DMS 273 (cell line): ENCODE measurements around the gene MCF2L2.
"Not testable (repeated sequence)": the region's sequence is repeated elsewhere in the genome, so short reads cannot be mapped to it uniquely, and the experiment has no call there.

ENCODE experiments used
- DNase-seq: peaks from one replicate; lab custom pipeline; 2025; ENCODE audit not compliant: unreplicated experiment; lab: John Stamatoyannopoulos, UW

The MCF2L2 gene

DNA sequence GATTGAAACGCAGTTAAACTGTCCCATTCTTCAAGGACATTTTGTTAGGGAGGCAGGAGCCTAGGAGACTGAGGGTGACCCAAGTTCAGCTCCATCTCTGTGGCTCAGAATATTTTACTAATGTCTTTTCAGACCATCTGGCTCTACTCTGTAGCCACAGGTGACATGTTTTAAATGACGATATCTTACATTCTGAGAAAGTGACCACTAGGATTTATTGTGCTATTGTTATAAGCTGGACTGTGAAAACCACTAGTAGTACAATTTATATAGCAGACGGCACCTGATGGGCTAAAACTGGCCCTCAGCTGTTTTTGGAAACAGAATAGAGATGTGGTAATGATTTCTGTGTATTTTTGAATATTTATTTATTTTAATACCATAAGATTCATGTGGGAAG is 55.5 kb downstream of the MCF2L2 start:
- DNase-seq: no peak

DNA sequence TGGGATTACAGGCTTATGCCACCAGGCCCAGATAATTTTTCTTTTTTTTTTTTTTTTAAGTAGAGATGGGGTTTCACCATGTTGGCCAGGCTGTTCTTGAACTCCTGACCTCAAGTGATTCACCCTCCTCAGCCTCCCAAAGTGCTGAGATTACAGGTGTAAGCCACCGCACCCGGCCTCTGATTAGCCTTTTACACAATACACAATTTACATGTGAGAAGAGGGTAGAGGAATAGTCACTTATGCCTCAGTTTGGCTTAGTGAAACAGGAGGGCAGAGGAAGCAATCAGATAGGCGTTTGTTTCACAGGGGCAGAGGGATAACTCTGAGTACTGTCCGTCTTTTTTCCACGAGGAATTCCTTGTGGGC is 56.8 kb downstream of the MCF2L2 start:
- DNase-seq: not testable (repeated sequence)

DNA sequence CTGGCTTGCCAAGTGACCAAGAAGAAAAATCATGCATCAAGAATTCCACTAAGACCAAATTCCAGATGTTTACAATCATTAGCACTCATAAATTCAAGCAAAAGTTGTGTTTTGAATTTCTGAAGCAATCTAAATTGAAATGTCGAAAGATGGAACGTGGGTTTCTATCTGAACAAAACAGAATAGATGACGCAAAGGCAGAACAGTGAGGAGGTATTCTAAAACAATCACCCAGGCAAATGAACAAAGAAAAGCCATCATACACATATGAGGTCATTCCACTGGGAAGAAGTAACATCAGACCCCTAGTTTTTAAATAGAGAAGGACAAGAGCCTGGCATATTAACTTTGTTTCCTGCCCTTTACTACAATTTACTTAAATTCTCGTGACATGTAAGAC is 58.0 kb downstream of the MCF2L2 start:
- no peak for DNase-seq

DNA sequence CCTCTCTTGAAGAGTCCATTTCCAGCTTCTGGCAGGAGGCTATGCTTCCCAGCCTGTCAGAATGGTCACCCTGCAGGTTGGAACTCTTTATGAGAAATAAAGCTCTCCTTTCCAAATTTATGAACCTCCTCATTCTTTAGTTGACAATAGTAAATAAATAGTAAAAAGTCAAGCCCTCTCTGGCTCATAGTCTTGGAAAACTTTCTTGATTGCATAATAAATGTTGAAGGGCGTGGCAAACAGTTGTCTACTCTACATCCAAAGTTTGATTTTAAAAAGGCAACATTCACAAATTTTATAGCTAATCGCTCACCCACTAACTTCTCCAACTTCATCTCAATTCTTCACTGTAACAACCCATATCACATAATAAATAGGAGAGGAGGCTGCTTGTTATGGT is 58.8 kb downstream of the MCF2L2 start:
- DNase-seq: no peak

DNA sequence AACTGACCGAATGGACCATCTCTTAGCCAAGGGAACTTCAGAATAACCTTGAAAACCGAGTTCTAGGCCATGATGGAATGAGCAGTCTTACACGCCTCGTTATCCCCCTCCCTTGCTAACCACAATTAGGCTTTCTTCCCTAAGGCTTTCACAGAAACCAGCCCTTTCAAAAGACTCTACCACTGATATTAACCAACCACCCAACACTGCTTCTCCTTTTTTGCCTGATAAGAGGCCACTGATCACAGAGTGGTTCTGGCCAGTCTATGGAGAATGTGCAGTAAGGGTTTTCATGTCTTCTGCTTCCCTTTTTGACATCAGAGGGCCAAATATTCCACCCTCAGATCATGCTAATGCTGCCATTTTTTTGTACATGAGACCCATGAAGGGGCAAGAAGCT is 59.3 kb downstream of the MCF2L2 start:
- no peak for DNase-seq

DNA sequence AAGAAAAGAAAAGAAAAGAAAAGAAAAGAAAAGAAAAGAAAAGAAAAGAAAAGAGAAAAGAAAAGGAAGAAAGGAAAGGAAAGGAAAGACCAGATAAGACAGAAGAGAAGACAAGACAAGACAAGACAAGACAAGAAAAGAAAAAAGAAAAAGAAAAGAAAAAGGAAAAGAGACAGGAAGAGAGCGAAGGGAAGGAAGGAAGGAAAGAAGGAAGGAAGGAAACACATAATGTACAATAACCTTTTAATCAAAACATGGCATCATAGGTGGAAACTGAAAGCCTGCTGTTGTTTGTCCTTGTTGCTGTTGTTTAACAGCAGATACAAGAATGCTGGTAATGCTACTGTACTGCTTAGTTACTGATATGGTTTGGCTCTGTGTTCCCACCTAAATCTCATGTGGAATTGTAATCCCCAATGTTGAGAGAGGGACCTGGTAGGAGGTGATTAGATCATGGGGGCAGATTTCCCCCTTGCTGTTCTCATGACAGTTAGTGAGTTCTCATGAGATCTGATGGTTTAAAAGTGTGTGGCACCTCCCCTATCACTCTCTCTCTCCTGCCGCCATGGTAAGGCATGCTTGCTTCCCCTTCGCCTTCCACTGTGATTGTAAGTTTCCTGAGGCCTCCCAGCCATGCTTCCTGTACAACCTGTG is 67.3 kb downstream of the MCF2L2 start:
- DNase-seq: no peak

DNA sequence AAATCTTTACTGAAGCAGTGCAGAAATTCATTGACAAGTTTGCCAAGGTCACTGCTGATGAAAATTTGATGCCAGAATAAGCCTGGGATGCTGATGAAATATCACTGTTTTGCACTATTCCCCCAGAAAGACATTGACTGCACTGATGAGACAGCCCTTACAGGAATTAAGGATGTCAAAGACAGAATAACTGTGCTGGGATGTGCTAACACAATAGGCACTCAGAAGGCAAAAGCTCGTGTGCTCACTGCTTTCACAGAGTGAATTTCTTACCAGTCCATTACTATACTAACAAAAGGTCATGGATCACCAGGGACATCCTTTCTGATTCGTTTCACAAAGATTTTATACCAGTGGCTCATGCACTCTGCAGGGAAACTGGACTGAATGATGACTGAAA is 69.4 kb downstream of the MCF2L2 start:
- DNase-seq: no peak

DNA sequence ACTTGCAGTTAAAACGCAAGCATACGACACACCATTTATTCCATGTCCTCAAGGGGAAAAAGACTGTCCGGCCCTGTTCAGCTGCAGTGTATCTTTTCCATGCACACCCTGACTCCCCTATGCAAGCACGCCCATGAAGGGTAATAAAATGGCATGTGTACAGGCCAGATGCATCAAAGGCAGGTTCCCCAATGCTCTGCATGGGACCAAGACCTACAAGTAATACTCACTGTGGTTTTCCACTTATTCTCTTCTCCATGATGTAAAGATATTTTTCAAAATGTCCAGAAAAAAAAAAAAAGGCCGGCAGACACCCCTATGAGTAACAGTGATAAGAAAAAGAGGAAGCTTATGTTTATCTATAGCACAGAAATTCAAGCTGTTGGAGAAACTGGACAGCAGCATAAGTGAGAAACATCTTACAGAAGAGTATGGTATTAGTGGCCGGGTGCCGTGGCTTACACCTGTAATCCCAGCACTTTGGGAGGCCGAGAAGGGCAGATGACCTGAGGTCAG is 70.8 kb downstream of the MCF2L2 start:
- DNase-seq: no peak

DNA sequence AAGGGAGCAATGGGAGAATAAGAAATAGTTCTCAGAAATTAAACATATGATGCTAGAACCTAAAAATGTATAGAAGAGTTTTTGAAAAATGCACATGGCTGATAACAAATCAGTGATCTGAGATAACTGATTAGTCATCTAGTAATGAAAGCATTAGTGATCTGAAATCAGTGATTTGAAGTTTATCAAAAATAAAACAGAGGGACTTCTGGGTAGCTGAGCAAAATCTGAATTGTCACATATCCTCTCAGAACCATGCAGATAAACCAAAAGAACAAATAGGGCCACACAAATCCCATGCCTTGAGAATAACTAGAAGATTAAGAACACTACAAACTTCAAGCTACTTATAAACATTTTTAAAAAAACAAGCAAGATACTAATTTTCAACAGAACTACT is 71.5 kb downstream of the MCF2L2 start:
- DNase-seq: no peak

DNA sequence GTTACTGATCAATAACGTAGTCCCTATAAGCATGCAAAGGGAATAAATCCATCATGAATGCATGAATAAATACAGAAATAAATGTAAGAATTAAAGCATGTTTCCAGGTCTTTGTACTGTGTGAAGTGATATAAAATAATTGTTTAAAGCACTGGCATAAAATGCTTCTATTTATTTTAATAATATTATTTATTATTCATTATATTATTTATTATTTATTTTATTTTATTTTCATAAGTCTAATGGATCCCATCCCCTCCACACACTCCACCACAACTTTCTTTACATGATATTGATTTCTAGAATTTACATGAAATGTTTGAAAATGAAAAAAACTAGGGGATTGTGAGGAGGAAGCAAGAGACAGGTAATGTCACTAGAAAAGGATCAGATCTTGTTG is 73.5 kb downstream of the MCF2L2 start:
- DNase-seq: no peak

DNA sequence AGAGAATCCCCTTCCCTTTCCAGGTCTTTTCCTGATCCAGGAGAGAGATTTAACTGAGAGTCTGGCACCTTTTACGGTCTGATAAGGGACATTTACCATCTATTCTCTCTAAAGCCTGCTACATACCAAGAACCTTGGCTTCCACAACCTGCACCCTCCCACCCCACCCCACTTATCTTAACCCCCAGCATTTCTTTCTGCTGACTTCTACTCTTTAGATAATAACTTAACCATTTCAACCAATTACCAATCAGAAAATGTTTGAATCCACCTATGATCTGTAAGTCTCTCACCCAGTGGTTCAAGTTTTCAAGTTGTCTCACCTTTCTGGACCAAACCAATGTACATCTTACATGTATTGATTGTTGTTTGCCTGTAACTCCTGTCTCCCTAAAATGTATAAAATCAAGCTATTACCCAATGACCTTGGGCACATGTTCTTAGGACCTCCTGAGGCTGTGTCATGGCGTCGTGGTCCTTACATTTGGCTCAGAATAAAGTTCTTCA is 74.0 kb downstream of the MCF2L2 start:
- DNase-seq: no peak

DNA sequence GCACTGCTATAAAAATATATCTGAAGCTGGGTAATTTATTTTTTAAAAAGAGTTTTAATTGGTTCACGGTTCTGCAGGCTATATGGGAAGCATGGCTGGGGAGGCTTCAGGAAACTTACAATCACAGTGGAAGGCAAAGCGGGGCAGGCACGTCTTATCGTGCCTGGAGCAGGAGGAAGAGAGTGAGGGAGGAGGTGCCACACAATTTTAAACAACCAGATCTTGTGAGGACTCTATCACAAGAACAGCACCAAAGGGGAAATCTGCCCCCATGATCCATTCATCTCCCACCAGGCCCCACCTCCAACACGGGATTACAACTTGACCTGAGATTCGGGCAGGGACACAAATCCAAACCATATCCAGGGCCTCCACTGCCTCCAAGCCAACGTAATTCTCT is 75.0 kb downstream of the MCF2L2 start:
- DNase-seq: no peak

DNA sequence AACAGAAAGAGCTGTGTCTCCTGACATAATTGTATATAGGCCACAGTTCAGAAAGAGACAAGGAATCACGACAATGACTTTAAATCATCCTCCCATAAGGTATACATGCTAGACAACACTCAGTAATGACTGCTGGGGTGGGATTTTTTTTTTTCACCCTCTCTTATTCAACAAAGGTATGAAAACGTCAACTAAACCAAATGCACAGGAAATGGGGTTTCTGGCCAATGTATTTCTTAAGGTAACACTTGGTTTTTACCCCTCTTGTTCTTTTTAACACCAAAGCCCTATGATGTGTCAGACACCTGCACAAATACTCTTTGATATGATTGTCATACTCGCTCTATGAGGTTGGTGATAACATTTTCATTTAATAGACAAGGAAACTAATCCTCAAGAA is 78.3 kb downstream of the MCF2L2 start:
- no peak for DNase-seq

DNA sequence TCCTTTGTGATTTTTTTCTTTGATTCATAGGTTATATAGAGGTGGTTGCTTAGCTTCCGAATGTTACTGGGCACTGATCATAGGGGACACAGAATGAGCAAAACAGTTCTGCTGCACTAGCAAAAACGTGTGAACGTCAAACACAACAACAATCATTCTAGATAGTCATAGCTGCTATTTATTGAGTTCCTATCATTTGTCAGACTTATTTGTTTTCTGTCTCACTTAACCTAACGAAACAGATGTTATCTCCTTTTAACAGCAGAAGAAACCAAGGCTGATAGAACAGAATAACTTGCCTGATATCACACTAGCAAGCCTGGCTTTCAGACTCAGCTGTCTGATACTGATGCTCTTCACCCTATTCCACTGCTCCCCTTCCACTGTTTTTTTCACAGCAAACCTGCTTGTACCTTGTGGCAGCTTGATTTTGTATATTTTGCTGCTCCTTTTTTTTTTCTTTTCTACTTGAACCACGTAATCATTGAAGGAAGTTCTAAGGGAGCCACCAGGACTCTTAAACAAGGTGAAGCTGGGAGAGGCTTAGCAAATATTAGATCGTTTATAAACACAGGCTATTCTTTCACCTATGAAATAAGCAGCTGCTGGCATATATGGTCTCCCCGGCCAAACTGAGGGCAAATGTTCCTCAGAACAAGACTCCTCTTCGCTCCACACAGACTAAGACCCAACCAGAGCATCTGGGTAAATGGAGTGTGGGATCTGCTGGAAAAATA is 78.8 kb downstream of the MCF2L2 start:
- DNase-seq: no peak

DNA sequence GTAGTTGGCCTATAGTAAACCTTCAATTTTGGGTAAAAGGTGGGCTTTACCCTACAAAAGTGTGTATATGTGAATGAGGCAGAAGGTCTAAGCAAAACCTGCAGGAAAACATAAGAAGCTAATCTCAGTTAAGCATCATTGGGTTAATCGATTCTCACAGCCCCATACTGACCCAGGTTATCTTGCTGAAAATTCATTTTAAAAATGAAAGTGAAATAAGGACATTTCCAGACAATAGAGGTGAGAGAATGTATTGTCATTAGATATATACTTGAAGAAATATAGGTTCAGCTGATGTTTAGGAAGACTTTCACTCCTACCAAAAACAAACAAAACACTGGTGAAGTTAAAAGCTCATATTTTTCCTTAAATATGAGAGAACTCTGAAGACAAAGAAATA is 85.6 kb downstream of the MCF2L2 start:
- DNase-seq: no peak

DNA sequence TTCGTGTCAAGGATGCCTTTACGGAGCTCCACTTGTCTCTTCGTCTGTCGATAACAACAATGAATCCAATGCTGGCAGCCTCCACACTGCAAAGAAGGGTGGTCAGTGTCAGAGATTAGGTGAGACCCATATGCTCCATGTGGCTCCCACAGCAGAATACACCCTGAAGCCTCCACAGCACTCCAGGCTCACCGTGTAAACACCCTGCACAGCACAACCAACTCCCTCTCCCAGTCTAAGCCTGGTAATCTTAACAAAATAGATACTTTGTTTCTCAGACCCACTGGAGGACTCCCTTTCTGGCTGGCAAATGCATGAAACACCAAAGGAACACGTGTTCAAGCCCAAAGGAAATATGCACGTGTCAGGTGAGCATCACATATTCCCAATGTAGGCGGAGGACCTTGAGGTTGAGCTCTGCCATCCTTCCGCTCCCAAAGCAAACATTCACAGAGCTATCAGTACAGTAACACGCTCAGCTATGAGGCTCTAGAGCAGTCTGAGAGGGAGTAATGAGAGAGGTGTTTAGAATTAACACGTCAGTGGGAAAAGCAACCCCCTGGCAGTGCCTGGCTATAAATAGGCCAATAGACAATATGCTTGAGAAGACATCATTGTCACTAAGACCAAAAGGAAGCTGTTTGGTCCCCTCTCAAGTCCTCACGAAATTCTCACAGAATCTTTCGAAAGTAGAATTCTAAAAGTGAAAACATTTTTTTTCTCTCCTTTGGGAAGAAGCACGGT is 86.7 kb downstream of the MCF2L2 start:
- no peak for DNase-seq

DNA sequence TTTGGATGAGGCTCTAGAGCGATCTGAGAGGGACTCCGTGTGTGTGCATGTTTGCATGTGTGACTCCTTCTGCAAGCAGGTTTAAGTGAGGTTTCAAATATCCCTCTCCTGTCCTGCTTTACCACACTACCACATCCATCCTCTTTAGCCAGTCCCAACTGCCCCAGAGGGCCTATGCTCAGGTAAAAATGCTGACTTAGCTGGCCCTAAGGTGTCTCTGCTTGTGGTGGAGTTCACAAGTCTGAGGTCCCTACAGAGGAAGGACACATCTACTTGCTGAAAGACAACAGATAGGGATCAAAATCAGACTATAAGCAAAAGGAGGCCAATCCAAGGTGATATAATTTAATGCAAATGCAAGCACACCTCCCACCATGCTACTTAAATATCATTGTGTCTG is 88.2 kb downstream of the MCF2L2 start:
- no peak for DNase-seq

DNA sequence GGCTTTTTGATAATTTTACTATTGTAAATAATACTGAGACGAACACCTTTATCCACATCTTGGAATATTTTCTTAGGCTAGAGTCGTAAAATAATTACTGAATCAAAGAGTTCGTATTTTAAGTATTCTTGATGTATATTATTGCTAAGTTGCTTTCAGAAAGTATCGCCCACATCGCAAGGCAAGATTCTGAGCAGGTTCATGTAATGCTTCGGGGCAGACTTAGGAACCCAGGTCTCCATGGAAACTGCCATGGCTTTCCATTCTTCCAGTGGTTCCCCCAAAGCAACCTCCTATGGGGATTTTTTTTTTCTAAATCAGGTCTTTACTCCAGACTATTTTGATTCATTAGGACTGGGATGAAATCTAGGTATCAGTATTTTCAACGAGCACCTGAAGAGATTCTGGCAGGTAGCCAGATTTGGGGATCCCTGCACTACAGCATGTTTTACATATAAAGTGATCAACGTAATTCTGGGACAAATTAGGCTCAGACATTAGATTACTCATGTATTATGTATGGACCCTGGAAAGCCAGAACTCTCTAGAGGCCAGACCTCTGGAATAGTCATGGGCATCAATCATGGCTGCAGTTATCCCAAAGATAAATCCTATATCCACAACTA is 88.8 kb downstream of the MCF2L2 start:
- DNase-seq: no peak

DNA sequence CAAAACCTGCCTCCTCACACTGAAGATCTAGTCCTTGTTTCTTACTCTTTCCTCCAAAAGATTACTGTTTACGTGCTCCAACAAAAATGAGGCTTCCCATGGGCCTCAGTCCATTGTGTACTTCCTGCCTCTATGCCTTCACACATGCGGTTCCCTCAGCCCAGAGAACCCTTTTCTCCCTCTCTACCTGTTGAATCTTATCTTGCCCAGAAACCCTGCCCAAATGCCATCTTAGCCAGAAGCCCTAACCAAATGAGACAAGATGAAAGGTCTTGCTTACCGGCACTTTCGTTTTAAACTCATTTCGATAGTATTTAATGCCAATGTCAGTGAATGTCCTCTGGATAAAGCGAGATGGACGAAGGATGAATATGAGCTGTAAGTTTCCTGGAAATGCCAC is 89.9 kb downstream of the MCF2L2 start:
- no peak for DNase-seq

DNA sequence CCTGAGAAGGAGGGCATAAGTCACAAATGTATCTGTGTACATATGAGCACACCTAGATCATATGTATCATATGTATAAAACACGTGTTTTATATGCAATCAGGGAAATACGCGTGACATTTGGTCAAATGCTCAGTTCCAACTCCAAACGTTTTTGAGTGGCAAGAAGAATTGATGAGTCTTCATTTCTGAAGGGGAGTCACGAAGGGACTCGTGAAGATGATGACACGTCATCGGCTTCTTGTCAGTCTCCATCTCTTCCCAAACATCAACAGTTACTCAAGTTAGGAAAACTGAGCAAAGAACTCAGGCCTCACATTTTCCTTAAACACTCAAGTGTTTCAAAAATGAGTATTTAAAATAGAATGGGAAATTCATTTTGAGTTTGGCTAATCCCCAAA is 95.9 kb downstream of the MCF2L2 start:
- no peak for DNase-seq

DNA sequence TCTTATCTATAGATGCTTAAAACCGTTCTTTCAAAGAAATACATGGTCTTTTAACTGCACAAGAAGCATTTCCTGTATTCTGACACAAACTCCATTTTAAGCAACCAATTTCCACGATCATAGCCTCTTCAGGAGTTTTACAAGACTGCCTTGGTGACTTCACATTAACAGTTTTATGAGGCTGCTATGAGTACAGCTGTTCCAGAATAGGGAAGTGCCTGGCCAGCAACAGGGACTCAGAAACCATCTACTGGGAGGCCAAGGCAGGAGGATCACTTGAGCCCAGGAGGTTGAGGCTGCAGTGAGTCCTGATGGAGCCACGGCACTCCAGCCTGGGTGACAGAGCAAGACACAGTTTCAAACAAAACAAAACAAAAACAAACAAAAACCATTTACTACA is 96.9 kb downstream of the MCF2L2 start:
- DNase-seq: no peak

DNA sequence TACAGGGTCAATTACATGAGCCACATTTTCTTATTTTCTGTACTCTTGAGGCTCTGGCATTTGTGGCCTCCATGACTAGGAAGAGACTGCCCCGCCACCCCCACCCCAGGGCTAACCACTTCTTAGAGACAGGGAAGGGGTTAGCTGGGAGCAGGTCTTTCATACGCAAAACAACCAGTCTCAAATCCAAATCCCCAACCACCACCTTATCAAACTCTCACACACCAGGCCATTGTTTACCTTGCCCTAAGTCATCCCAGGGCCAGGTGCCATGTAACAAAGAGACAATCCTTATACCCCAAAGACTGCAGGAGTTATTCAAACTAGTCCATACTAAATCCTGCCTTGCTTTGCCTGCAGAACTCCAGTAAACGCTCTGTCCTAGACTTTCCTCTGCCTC is 97.5 kb downstream of the MCF2L2 start:
- no peak for DNase-seq
